Fibroblast of lung (primary cell): ENCODE measurements around the gene MARK4.

Experiments
- CTCF ChIP-seq, 2 donors: IDR thresholded peaks in 1 of 2; conservative IDR thresholded peaks in 1 of 2; 1 replicate in 1 of 2; 2 replicates in 1 of 2; pipeline ENCODE4 v1.5.1; 2011 to 2012; ENCODE audit warnings: low read length in 2 of 2, control low read depth in 1 of 2, inconsistent platforms in 1 of 2, low read depth in 1 of 2, mild to moderate bottlenecking in 1 of 2
- EZH2 ChIP-seq: IDR thresholded peaks from 2 replicates; pipeline ENCODE4 v1.5.1; 2012; ENCODE audit warnings: low read length, control low read depth, mild to moderate bottlenecking; ENCODE audit errors: missing control alignments

GRCh38 chr19:45344621-45345505, 93.8 kb downstream of the MARK4 start:
- TF ChIP-seq CTCF (conservative IDR thresholded peaks at IDR 0.05 in 1 of 2, IDR thresholded peaks at IDR 0.05 in 1 of 2; ENCODE audit: low read depth in 1 of 2, low read length in 2 of 2): no peak
- TF ChIP-seq EZH2: no peak
